Measurements from ENCODE around the gene PDCD10. TPM values are rescaled to one million over a fixed set of nuclear protein-coding genes. Genes with fewer than 3 reads are reported as not detected.

The PDCD10 gene
- total RNA-seq, 2 experiments from 2014 or later, result 72.5 to 82.9 TPM

- CTCF ChIA-PET, result no interaction called here
- Mint-ChIP-seq H3K27me3 (no peaks in the 10 kb centered on the region), H3K27ac (no peak overlapping the region)
Observed at GRCh38 chr3:167700046-167700445, 34.6 kb downstream of the PDCD10 start.

DNA sequence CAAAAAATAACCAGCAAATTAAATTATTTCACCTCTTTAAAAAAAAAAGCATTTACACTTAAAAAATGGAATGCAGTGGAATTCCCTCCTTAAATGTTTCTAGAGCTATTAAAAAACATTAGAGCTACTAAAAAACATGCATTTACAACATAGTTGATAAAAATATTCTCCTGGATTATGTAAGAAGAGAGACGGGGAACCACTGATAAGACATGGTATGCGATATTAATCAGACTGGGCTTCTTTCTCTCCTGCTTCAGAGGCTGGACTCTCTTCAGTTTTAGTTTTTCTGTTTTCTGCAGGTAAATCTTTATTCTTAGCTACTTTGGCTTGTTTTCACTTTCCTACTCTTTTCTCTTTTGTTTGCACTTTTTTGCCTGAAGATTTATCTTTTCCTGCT, 40.6 kb downstream of the PDCD10 start:
- Mint-ChIP-seq H3K4me3 (no peak overlapping the region), H3K9me3 (no peaks in the 10 kb centered on the region), H3K27me3 (no peaks in the 10 kb centered on the region), H3K4me1 (peaks cover 21% of the 10 kb centered on the region), H3K27ac (peak overlapping the region; percentile 14), H3K36me3 (ENCODE audit: low read depth) (peaks cover 36% of the 10 kb centered on the region)
- no peak for DNase-seq
- POLR2A ChIA-PET, result no interaction called here
- CTCF ChIA-PET, result interaction anchor here (1.4 kb wide), 1 partner anchor 9 kb away, joined by 4 read pairs; no protein-coding TSS in a partner anchor

More at GRCh38 chr3:167700046-167700445, 34.6 kb downstream of the PDCD10 start:
- no peak for DNase-seq
- no peaks in the 10 kb centered on the region for H3K9me3 Mint-ChIP-seq
- peaks cover 3% of the 10 kb centered on the region for H3K4me1 Mint-ChIP-seq
- H3K36me3 Mint-ChIP-seq (ENCODE audit: low read depth), result peaks cover 39% of the 10 kb centered on the region
- POLR2A ChIA-PET, result no interaction called here
- H3K4me3 Mint-ChIP-seq, result no peak overlapping the region

GRCh38 chr3:167691366-167691765, 43.3 kb downstream of the PDCD10 start:
- Mint-ChIP-seq H3K4me1 (peaks cover 21% of the 10 kb centered on the region), H3K36me3 (ENCODE audit: low read depth) (peaks cover 32% of the 10 kb centered on the region), H3K27me3 (no peaks in the 10 kb centered on the region), H3K4me3 (no peak overlapping the region), H3K27ac (peak overlapping the region; percentile 14), H3K9me3 (no peaks in the 10 kb centered on the region)
- peak; percentile 44 for DNase-seq
- CTCF ChIA-PET, result interaction anchor here (0.7 kb wide), 1 partner anchor 12 kb away, joined by 3 read pairs; no protein-coding TSS in a partner anchor
- POLR2A ChIA-PET, result no interaction called here

- POLR2A ChIA-PET, result no interaction called here
- DNase-seq, result peak; percentile 77
- H3K36me3 Mint-ChIP-seq (ENCODE audit: low read depth), result peaks cover 16% of the 10 kb centered on the region
- no peaks in the 10 kb centered on the region for H3K4me1 Mint-ChIP-seq
- CTCF ChIA-PET, result interaction anchor here (0.9 to 1.3 kb wide), 2 partner anchors 10 to 17 kb away, joined by 3 to 4 read pairs; no protein-coding TSS in a partner anchor
- no peaks in the 10 kb centered on the region for H3K27me3 Mint-ChIP-seq
- H3K27ac Mint-ChIP-seq, result no peak overlapping the region
- H3K4me3 Mint-ChIP-seq, result no peak overlapping the region
- no peaks in the 10 kb centered on the region for H3K9me3 Mint-ChIP-seq
Observed at GRCh38 chr3:167684388-167684993, 50.2 kb downstream of the PDCD10 start.

GRCh38 chr3:167679526-167679925, 55.2 kb downstream of the PDCD10 start:
- Mint-ChIP-seq H3K9me3 (peaks cover 17% of the 10 kb centered on the region), H3K4me1 (no peaks in the 10 kb centered on the region), H3K4me3 (no peak overlapping the region), H3K36me3 (ENCODE audit: low read depth) (peaks cover 45% of the 10 kb centered on the region), H3K27ac (no peak overlapping the region), H3K27me3 (no peaks in the 10 kb centered on the region)
- no peak for DNase-seq
- CTCF ChIA-PET, result interaction anchor here (0.9 kb wide), 1 partner anchor 9 kb away, joined by 3 read pairs; no protein-coding TSS in a partner anchor
- POLR2A ChIA-PET, result no interaction called here

DNA sequence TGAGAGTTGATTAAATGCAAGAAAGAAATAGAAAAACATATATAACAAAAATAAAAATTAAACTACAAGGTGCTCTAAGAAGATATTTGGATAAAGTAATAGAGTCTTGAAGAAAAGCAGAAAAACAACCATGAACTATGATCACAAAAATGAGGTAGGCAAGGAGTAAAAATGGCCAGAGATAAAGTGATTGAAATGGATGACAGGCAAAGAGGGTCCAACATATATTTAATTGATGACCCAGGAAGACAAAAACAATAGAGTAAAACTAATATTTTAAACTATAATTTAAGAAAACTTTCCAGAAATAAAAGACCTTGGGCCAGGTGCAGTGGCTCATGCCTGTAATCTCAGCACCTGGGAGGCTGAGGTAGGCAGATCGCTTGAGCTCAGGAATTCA, 58.8 kb downstream of the PDCD10 start:
- H3K4me3 Mint-ChIP-seq, result no peak overlapping the region
- H3K36me3 Mint-ChIP-seq (ENCODE audit: low read depth), result peaks cover 41% of the 10 kb centered on the region
- H3K9me3 Mint-ChIP-seq, result peaks cover 17% of the 10 kb centered on the region
- CTCF ChIA-PET, result no interaction called here
- no peak for DNase-seq
- POLR2A ChIA-PET, result no interaction called here
- H3K4me1 Mint-ChIP-seq, result no peaks in the 10 kb centered on the region
- H3K27ac Mint-ChIP-seq, result no peak overlapping the region
- H3K27me3 Mint-ChIP-seq, result no peaks in the 10 kb centered on the region

GRCh38 chr3:167673221-167673620, 61.5 kb downstream of the PDCD10 start:
- Mint-ChIP-seq H3K27ac (no peak overlapping the region), H3K36me3 (ENCODE audit: low read depth) (peaks cover 38% of the 10 kb centered on the region), H3K27me3 (no peaks in the 10 kb centered on the region), H3K4me3 (no peak overlapping the region), H3K4me1 (no peaks in the 10 kb centered on the region), H3K9me3 (peaks cover 17% of the 10 kb centered on the region)
- POLR2A ChIA-PET, result no interaction called here
- no peak for DNase-seq
- CTCF ChIA-PET, result interaction anchor here (0.9 kb wide), 1 partner anchor 10 kb away, joined by 3 read pairs; no protein-coding TSS in a partner anchor

DNA sequence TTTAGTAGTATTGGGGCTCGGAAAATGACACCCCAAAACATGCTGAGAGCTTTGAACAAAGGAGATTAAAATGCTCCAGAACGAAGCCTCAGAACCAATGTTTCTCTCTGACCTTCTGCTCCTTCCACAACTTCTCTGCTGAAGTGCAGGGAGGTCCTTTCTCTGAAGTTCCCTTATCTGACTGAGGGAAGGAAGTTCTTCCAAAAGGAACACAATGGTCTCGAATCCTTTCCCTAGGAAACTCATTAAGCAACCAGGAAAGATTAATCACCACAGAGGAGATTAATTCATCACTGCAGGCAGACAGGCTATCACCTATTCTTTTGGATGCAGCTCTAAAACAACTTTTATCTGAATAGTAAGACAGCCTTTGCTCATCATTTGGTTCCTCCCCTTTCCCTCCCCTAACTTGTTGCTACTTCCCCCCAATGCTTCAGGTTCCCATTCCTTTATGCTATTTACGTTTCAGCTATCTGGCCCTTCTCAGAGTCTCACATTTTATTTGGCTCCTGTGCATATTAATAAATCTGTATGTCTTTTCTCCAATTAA, 62.7 kb downstream of the PDCD10 start:
- no peak overlapping the region for H3K27ac Mint-ChIP-seq
- H3K27me3 Mint-ChIP-seq, result no peaks in the 10 kb centered on the region
- peaks cover 16% of the 10 kb centered on the region for H3K9me3 Mint-ChIP-seq
- H3K36me3 Mint-ChIP-seq (ENCODE audit: low read depth), result peaks cover 33% of the 10 kb centered on the region
- no peak overlapping the region for H3K4me3 Mint-ChIP-seq
- DNase-seq, result no peak
- ChIA-PET POLR2A (no interaction called here), CTCF (no interaction called here)
- H3K4me1 Mint-ChIP-seq, result no peaks in the 10 kb centered on the region

- Mint-ChIP-seq H3K27ac (no peak overlapping the region), H3K4me1 (no peaks in the 10 kb centered on the region), H3K4me3 (no peak overlapping the region), H3K27me3 (no peaks in the 10 kb centered on the region), H3K9me3 (no peaks in the 10 kb centered on the region), H3K36me3 (ENCODE audit: low read depth) (peaks cover 13% of the 10 kb centered on the region)
- DNase-seq, result no peak
- ChIA-PET CTCF (interaction anchor here (1.7 kb wide), 1 partner anchor 34 kb away, joined by 5 read pairs; no protein-coding TSS in a partner anchor), POLR2A (no interaction called here)
Observed at GRCh38 chr3:167669699-167670098, 65.0 kb downstream of the PDCD10 start.

- Mint-ChIP-seq H3K9me3 (no peaks in the 10 kb centered on the region), H3K4me3 (no peak overlapping the region), H3K27me3 (peaks cover 4% of the 10 kb centered on the region), H3K4me1 (no peaks in the 10 kb centered on the region), H3K36me3 (ENCODE audit: low read depth) (peaks cover 4% of the 10 kb centered on the region), H3K27ac (no peak overlapping the region)
- DNase-seq, result no peak
- POLR2A ChIA-PET, result no interaction called here
- CTCF ChIA-PET, result no interaction called here
Observed at GRCh38 chr3:167668651-167669050, 66.0 kb downstream of the PDCD10 start.

DNA sequence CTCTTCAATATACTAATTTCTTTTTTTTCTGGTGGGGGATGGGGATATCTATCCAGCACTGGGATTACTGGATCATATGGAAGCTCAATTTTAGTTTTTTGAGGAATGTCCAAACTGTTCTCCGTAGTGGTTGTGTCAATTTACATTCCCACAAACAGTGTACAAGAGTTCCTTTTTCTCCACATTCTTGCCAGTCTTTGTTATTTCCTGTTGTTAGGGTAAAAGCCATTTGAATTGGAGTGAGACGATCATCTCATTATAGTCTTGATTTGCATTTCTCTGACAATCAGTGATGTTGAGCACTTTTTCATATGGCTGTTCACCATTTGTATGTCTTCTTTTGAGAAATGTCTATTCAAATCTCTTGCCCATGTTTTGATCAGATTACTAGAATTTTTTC, 68.1 kb downstream of the PDCD10 start:
- no peak for DNase-seq
- CTCF ChIA-PET, result interaction anchor here (0.5 kb wide), 1 partner anchor 1692 kb away, joined by 4 read pairs; no protein-coding TSS in a partner anchor
- Mint-ChIP-seq H3K4me1 (no peaks in the 10 kb centered on the region), H3K27ac (no peak overlapping the region), H3K36me3 (ENCODE audit: low read depth) (peaks cover 4% of the 10 kb centered on the region), H3K27me3 (peaks cover 4% of the 10 kb centered on the region), H3K9me3 (no peaks in the 10 kb centered on the region), H3K4me3 (no peak overlapping the region)
- POLR2A ChIA-PET, result no interaction called here

GRCh38 chr3:167662919-167663400, 71.7 kb downstream of the PDCD10 start:
- Mint-ChIP-seq H3K27ac (no peak overlapping the region), H3K36me3 (ENCODE audit: low read depth) (no peaks in the 10 kb centered on the region), H3K9me3 (no peaks in the 10 kb centered on the region), H3K4me3 (no peak overlapping the region), H3K4me1 (no peaks in the 10 kb centered on the region), H3K27me3 (peaks cover 6% of the 10 kb centered on the region)
- DNase-seq, result no peak
- CTCF ChIA-PET, result no interaction called here
- POLR2A ChIA-PET, result no interaction called here

- Mint-ChIP-seq H3K36me3 (ENCODE audit: low read depth) (no peaks in the 10 kb centered on the region), H3K9me3 (no peaks in the 10 kb centered on the region), H3K4me1 (peaks cover 2% of the 10 kb centered on the region), H3K27me3 (peaks cover 3% of the 10 kb centered on the region), H3K4me3 (no peak overlapping the region), H3K27ac (no peak overlapping the region)
- no peak for DNase-seq
- POLR2A ChIA-PET, result no interaction called here
- CTCF ChIA-PET, result no interaction called here
Observed at GRCh38 chr3:167657684-167658225, 76.9 kb downstream of the PDCD10 start.

Measured in activated CD4-positive, alpha-beta T cell treated with anti-CD3 and anti-CD28 coated beads, Interleukin-2, amount 10 ng/mL, durations not matched to agents 7 days and 5 days (primary cell).